ENCODE data around the gene TCFL5.

The TCFL5 gene

DNA sequence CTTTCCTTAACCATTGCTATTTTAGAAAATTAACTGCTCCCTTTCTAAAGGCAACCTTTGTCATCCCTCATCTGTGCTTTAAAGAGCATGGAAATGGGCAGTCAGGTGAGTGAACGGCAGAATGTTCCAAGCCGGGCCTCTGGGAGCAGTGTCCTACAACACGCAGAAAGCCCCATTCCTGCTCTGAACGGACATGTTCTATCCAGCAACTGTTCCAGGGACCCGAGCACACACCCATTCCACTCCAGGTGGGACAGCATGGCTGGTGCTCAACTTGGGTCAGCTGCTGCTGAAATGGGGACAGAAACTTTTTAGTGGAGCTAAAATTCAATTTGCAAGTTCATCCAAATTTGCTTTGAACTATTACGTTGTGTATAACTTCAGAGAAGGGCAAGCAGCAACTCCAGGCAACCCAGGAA, 38.0 kb upstream of the TCFL5 start:
- Histone ChIP-seq H3K4me3 (ENCODE audit: low read length, poor library complexity, severe bottlenecking) (no peak overlapping the region), H3K27me3 (ENCODE audit: insufficient read depth, low read length, poor library complexity, severe bottlenecking) (no peaks in the 10 kb centered on the region), H3K9me2 (replicated peaks; ENCODE audit: low read depth, low read length) (no peaks in the 10 kb centered on the region), H4K20me1 (ENCODE audit: insufficient read depth, low read length, poor library complexity, severe bottlenecking) (no peaks in the 10 kb centered on the region), H3F3A (ENCODE audit: low read depth) (peaks cover 5% of the 10 kb centered on the region; the same call in 1 of the 2 replicates), H2AFZ (ENCODE audit: low read length) (no peak overlapping the region), H3K79me2 (ENCODE audit: insufficient read depth, low read length) (no peaks in the 10 kb centered on the region), H3K36me3 (ENCODE audit: insufficient read depth, low read length) (peaks cover 51% of the 10 kb centered on the region; the same call in 1 of the 2 replicates), H3K9ac (ENCODE audit: low read depth, low read length, poor library complexity, severe bottlenecking) (no peak overlapping the region), H3K4me1 (ENCODE audit: insufficient read depth, low read length, poor library complexity, severe bottlenecking) (no peaks in the 10 kb centered on the region), H3K9me3 (ENCODE audit: insufficient read depth, low read depth, low read length) (no peaks in the 10 kb centered on the region), H3K4me2 (ENCODE audit: low read depth, low read length, poor library complexity, severe bottlenecking) (no peak overlapping the region)
- TF ChIP-seq, protein P1, sequence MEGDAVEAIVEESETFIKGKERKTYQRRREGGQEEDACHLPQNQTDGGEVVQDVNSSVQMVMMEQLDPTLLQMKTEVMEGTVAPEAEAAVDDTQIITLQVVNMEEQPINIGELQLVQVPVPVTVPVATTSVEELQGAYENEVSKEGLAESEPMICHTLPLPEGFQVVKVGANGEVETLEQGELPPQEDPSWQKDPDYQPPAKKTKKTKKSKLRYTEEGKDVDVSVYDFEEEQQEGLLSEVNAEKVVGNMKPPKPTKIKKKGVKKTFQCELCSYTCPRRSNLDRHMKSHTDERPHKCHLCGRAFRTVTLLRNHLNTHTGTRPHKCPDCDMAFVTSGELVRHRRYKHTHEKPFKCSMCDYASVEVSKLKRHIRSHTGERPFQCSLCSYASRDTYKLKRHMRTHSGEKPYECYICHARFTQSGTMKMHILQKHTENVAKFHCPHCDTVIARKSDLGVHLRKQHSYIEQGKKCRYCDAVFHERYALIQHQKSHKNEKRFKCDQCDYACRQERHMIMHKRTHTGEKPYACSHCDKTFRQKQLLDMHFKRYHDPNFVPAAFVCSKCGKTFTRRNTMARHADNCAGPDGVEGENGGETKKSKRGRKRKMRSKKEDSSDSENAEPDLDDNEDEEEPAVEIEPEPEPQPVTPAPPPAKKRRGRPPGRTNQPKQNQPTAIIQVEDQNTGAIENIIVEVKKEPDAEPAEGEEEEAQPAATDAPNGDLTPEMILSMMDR (conservative IDR thresholded peaks at IDR 0.05; ENCODE audit: low read length), result no peak
- no peak for TF ChIP-seq EZH2phosphoT487 (IDR thresholded peaks at IDR 0.05; ENCODE audit: borderline replicate concordance)

DNA sequence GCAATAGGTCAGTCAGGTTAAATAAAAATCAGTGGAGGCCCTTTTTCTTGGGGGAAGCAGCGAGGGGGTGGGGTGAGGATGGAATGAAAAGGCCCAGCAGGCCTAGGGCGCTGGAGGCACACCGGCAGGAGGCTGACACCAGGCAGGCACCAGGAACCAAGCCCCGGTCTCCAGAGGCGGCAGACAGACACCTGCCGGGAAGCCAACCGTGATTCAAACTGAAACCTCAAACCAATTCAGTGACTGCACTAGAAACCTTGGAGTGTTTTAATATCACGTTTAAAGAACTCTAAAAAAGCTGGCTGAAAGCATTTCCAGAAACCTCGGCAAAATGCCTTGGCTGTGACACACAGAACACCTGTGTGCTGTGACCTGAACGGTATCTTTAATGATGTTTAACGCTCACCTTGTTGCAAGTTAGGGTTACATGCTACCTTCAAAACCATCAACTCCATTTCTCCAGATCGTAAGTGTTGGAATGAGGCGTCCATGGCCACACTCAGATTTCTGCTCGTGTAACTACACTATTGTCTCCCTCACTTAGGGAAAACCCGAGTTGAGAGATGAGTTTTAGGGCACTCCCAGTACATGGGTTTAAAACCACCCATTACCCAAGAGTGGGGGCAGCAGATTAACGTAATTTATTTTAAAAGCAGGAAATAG, 37.5 kb upstream of the TCFL5 start:
- Histone ChIP-seq H2AFZ (ENCODE audit: low read length) (no peak overlapping the region), H3K9ac (ENCODE audit: low read depth, low read length, poor library complexity, severe bottlenecking) (no peak overlapping the region), H3K36me3 (ENCODE audit: insufficient read depth, low read length) (peaks cover 51% of the 10 kb centered on the region; the same call in 1 of the 2 replicates), H3K27me3 (ENCODE audit: insufficient read depth, low read length, poor library complexity, severe bottlenecking) (no peaks in the 10 kb centered on the region), H3K4me3 (ENCODE audit: low read length, poor library complexity, severe bottlenecking) (no peak overlapping the region), H3F3A (ENCODE audit: low read depth) (peaks cover 5% of the 10 kb centered on the region; the same call in 1 of the 2 replicates), H3K4me2 (ENCODE audit: low read depth, low read length, poor library complexity, severe bottlenecking) (no peak overlapping the region), H3K9me2 (replicated peaks; ENCODE audit: low read depth, low read length) (no peaks in the 10 kb centered on the region), H4K20me1 (ENCODE audit: insufficient read depth, low read length, poor library complexity, severe bottlenecking) (no peaks in the 10 kb centered on the region), H3K4me1 (ENCODE audit: insufficient read depth, low read length, poor library complexity, severe bottlenecking) (no peaks in the 10 kb centered on the region), H3K79me2 (ENCODE audit: insufficient read depth, low read length) (no peaks in the 10 kb centered on the region), H3K9me3 (ENCODE audit: insufficient read depth, low read depth, low read length) (no peaks in the 10 kb centered on the region)
- no peak for TF ChIP-seq EZH2phosphoT487 (IDR thresholded peaks at IDR 0.05; ENCODE audit: borderline replicate concordance)
- TF ChIP-seq, protein P1 (conservative IDR thresholded peaks at IDR 0.05; ENCODE audit: low read length), result no peak

DNA sequence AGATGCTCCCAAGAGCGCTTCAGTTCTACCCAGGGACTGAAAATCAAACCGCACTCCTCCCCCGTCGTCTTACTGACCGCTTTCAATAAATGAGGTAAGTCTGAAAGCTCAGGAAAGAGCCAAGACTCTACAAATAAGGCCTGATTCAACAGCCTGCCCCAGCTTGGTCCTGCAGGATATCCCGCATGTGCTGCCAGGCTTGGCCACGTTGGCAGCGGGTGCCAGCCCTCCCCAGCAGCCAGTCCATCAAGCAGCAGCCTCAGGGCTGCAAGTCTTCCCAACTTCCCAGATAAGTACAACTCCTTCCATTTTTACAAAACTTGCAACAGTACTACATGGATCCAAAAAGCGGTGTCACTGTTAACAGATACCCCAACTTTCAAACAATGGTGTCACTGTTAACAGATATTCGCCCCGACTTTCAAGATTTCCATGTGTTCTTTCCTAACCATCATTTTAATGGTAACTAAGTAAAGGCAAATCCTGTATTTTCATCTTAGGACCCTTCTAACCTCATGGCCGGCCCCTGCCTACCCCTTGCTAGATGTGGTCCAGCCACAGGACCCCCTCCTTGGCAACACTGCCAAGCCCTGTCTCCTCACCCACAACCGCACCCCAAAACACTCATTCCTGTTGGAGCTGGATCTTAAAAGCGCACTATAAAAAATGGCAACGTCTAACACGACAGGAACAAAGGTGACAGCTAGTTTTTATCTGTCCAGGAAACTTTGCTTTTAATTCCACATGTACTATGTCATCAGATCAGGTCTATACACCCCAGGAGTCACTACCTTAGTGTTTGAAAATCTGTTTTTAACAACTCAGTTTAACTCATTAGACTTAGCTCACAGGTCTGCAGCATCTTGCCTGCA, 36.7 kb upstream of the TCFL5 start:
- Histone ChIP-seq H3F3A (ENCODE audit: low read depth) (peaks cover 5% of the 10 kb centered on the region; the same call in 1 of the 2 replicates), H3K27me3 (ENCODE audit: insufficient read depth, low read length, poor library complexity, severe bottlenecking) (no peaks in the 10 kb centered on the region), H3K4me3 (ENCODE audit: low read length, poor library complexity, severe bottlenecking) (no peak overlapping the region), H3K79me2 (ENCODE audit: insufficient read depth, low read length) (no peaks in the 10 kb centered on the region), H2AFZ (ENCODE audit: low read length) (no peak overlapping the region), H3K9me2 (replicated peaks; ENCODE audit: low read depth, low read length) (no peaks in the 10 kb centered on the region), H3K9ac (ENCODE audit: low read depth, low read length, poor library complexity, severe bottlenecking) (no peak overlapping the region), H3K4me1 (ENCODE audit: insufficient read depth, low read length, poor library complexity, severe bottlenecking) (no peaks in the 10 kb centered on the region), H4K20me1 (ENCODE audit: insufficient read depth, low read length, poor library complexity, severe bottlenecking) (no peaks in the 10 kb centered on the region), H3K9me3 (ENCODE audit: insufficient read depth, low read depth, low read length) (no peaks in the 10 kb centered on the region), H3K4me2 (ENCODE audit: low read depth, low read length, poor library complexity, severe bottlenecking) (no peak overlapping the region), H3K36me3 (ENCODE audit: insufficient read depth, low read length) (peaks cover 51% of the 10 kb centered on the region; the same call in 1 of the 2 replicates)
- no peak for TF ChIP-seq EZH2phosphoT487 (IDR thresholded peaks at IDR 0.05; ENCODE audit: borderline replicate concordance)
- TF ChIP-seq, protein P1 (conservative IDR thresholded peaks at IDR 0.05; ENCODE audit: low read length), result no peak
